ENCODE measurements around the gene PRMT7.

- TF ChIP-seq CTCF (conservative IDR thresholded peaks at IDR 0.05; ENCODE audit: low read depth, low read length), result no peak
- no peak for TF ChIP-seq EZH2 (IDR thresholded peaks at IDR 0.05; ENCODE audit: low read length, unreplicated experiment)
- no peak for TF ChIP-seq EZH2phosphoT487 (IDR thresholded peaks at IDR 0.05; ENCODE audit: borderline replicate concordance, low read length)
These were observed 24.4 kb downstream of the PRMT7 start for GRCh38 chr16:68335175-68335574.
